GM19035 (cell line): Measurements from ENCODE around the gene FLII.

Experiments used
- ATAC-seq: cut with Tn5 transposase; IDR thresholded peaks from one replicate; pipeline ENCODE4 v1.9.1; 2021; ENCODE audit not compliant: unreplicated experiment

The FLII gene

GRCh38 chr17:18245038-18245776 is 13.3 kb downstream of the FLII start:
- no peak for ATAC-seq

DNA sequence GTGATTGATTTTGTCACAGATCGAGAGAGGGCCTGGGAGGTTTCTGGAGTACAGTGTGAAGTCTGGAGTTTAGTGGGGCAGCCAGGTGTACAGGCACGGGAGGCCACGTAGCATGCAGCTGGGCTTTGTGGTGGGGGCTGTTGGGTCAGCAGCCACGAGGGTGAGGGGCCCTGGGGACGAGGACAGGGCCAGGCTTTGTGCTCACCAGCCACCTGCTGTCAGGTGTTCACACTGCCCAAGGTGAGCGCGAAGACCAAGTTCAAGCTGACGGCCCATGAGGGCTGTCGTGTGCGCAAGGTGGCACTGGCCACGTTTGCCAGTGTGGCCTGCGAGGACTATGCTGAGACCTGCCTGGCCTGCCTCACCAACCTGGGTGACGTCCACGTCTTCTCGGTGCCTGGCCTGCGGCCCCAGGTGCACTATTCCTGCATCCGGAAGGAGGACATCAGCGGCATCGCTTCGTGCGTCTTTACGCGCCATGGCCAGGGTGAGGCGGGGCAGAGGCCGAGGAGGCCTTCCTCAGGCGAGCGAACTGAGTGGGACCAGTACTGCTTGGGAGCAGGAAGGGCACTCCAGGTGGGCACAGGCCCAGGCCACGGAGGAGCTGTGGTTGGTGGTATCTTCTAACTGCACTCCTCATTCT is 17.2 kb downstream of the FLII start:
- ATAC-seq, result no peak

GRCh38 chr17:18240449-18240848 is 18.1 kb downstream of the FLII start:
- no peak for ATAC-seq

- no peak for ATAC-seq
Observed at GRCh38 chr17:18238299-18238698, 20.2 kb downstream of the FLII start.

DNA sequence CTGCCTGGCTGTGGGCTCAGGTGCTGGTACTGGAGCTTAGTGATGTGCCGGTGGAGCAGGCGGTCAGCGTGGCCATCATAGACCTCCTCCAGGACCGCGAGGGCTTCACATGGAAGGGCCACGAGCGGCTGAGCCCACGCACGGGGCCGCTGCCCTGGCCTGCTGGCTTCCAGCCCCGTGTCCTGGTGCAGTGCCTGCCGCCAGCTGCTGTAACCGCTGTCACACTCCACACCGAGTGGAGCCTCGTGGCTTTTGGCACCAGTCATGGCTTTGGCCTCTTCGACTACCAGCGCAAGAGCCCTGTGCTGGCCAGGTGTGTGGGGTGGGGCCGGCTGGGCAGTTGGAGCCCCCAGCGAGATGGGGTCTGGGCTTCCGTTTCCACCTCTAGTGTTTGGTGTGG is 21.1 kb downstream of the FLII start:
- no peak for ATAC-seq

DNA sequence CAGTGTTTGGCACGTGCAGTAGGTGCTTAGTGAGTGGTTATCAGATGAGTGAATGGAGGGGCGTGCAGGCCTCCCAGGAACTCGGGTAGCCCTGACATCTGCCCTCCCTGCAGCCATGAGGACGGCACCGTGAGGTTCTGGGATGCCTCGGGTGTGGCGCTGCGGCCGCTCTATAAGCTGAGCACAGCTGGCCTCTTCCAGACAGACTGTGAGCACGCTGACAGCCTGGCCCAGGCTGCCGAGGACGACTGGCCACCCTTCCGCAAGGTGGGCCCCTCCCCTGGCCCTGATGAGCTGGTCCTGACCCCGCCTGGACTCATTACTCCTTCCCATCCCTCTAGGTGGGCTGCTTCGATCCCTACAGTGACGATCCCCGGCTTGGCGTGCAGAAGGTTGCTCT is 22.0 kb downstream of the FLII start:
- ATAC-seq, result no peak

GRCh38 chr17:18235743-18236256 is 22.7 kb downstream of the FLII start:
- no peak for ATAC-seq

DNA sequence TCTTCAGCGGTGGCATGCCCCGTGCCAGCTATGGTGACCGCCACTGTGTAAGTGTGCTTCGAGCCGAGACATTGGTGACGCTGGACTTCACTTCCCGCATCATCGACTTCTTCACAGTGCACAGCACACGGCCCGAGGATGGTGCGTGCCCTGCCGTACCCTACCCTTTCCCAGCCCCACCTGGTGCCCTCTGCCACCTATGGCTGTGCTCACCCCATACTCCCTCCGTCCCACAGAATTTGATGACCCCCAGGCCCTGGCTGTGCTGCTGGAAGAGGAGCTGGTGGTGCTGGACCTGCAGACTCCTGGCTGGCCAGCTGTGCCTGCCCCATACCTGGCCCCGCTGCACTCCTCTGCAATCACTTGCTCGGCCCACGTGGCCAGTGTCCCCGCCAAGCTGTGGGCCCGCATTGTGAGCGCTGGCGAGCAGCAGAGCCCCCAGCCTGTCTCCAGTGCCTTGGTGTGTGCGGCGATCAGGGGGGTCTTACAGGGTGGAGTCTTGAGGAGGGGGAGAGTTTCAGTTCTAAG is 23.6 kb downstream of the FLII start:
- no peak for ATAC-seq

GRCh38 chr17:18233803-18234518 is 24.6 kb downstream of the FLII start:
- no peak for ATAC-seq

GRCh38 chr17:18231164-18231563 is 27.4 kb downstream of the FLII start:
- no peak for ATAC-seq

GRCh38 chr17:18230288-18231141 is 28.0 kb downstream of the FLII start:
- ATAC-seq, result no peak

GRCh38 chr17:18229771-18230170 is 28.8 kb downstream of the FLII start:
- no peak for ATAC-seq

DNA sequence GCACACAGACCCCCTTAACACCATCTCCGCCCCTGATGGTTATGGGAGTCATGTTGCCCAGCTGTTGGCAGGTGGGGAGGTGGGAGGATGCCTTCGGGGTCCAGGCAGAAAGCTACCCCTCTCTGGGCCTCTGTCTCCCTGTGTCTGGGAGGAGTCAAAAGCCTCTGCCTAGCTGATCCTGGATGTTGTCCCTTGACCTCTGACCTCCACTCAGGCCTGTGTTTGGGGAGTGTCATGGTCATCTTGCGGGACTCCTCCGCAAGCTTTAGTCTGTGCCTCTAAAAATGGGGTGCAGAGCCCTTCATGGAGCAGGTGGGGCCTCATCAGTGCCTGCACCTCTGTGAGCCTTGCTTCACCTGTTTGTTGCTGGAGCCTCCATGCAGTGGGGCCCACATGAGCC is 29.3 kb downstream of the FLII start:
- no peak for ATAC-seq

- no peak for ATAC-seq
Observed at GRCh38 chr17:18228176-18228682, 30.3 kb downstream of the FLII start.

GRCh38 chr17:18227635-18228034 is 30.9 kb downstream of the FLII start:
- ATAC-seq, result no peak

- no peak for ATAC-seq
Observed at GRCh38 chr17:18226284-18226945, 32.1 kb downstream of the FLII start.

GRCh38 chr17:18225642-18226283 is 32.8 kb downstream of the FLII start:
- ATAC-seq, result peak; percentile 27

DNA sequence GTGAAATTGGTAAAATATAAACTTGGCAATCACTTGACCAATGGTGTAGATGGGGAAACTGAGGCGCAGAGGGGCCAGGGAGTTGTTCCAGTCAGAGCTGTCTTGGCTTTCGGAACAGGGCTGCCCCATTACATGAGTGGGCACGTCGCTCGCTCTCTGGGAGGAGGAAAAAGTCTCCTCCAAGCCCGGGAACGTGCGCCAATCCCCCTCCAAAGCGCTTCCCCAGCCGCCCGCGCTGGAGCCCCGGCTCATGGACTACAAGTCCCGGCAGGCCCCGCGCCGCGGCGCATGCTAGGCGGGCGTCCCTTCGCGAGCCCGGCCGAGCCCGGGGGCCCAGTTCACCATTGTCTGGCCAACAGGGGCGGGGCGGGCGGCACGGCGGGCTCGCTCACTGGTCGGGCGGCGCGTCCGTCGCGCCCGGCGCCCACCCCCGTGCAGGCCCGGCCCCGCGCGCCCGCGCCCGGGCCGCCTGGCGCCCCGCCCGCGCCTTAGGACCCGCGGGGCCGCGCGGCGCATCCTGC is 33.4 kb downstream of the FLII start, which contains the start of gene LLGL1:
TSS of gene LLGL1 (plus strand) at position 515 of the 521 bp plus-strand sequence. CDS start 48 bp downstream, outside the sequence.
- peak; percentile 86 for ATAC-seq
